ENCODE results near the gene ZNF516. TPM values are rescaled to one million over a fixed set of nuclear protein-coding genes. Genes with fewer than 3 reads are reported as not detected.

The ZNF516 gene
- total RNA-seq, 1 donor from 2014 or later = 192 TPM

DNA sequence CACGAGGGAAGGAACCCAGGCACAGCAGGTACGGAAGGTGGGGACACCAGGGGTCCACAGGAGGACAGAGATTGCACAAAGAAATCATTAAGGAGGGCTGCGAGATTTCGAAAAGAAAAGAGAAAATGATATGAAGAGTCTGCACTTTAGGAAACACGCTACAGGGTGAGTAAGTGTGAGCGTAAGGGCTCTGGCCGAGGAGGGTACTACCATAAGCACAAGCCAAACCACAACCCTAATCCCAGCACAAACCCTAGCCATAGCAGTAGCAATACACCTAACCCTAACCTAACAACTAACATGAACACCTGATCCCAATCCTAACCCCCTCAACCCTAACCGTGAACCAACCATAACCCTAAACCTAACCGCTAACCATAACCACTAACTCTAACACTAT, 104.0 kb downstream of the ZNF516 start:
- H3K36me3 Mint-ChIP-seq (ENCODE audit: unreplicated experiment) = peaks cover 4% of the 10 kb centered on the region
- H3K27me3 Mint-ChIP-seq (ENCODE audit: unreplicated experiment) = peaks cover 22% of the 10 kb centered on the region
- DNase-seq = no peak
- TF ChIP-seq, protein P1, sequence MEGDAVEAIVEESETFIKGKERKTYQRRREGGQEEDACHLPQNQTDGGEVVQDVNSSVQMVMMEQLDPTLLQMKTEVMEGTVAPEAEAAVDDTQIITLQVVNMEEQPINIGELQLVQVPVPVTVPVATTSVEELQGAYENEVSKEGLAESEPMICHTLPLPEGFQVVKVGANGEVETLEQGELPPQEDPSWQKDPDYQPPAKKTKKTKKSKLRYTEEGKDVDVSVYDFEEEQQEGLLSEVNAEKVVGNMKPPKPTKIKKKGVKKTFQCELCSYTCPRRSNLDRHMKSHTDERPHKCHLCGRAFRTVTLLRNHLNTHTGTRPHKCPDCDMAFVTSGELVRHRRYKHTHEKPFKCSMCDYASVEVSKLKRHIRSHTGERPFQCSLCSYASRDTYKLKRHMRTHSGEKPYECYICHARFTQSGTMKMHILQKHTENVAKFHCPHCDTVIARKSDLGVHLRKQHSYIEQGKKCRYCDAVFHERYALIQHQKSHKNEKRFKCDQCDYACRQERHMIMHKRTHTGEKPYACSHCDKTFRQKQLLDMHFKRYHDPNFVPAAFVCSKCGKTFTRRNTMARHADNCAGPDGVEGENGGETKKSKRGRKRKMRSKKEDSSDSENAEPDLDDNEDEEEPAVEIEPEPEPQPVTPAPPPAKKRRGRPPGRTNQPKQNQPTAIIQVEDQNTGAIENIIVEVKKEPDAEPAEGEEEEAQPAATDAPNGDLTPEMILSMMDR (IDR thresholded peaks at IDR 0.05; ENCODE audit: partially characterized antibody, unreplicated experiment) = no peak
- peak overlapping the region; percentile 37 for H3K4me3 Mint-ChIP-seq (ENCODE audit: unreplicated experiment)
- peaks cover 61% of the 10 kb centered on the region for H3K4me1 Mint-ChIP-seq (ENCODE audit: low read depth, unreplicated experiment)
- peak overlapping the region; percentile 69 for H3K27ac Mint-ChIP-seq (ENCODE audit: unreplicated experiment)
- H3K9me3 Mint-ChIP-seq (ENCODE audit: unreplicated experiment) = peaks cover 47% of the 10 kb centered on the region

DNA sequence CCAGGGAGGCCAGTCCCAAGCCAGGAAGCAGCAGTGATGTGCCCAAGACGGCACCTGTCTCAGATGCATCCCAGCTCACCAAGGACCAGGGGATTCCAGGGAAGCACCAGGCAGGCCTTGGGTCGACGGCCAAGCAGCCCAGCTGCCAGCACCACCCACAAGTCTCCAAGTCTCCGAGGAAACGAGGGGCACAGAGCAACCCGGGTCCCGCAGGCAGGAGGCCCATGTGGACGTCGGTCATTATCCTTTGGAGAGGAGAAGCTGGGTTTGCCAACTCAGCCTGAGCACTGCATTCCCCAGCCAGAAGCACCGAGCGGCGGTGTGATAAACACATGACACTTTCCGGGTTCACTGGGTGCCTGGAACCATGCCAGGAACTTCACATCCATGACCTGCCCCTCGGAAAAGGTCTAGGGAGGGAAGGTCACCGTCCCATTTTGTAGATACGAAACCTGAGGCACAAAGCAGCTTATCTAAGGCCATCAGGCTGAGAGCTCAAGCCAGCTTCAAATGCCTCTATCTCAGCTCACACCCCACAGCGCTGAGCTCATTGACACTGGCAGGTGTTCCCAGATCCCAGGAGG, 104.5 kb downstream of the ZNF516 start:
- Mint-ChIP-seq H3K27me3 (ENCODE audit: unreplicated experiment) (peaks cover 24% of the 10 kb centered on the region), H3K4me1 (ENCODE audit: low read depth, unreplicated experiment) (peaks cover 62% of the 10 kb centered on the region), H3K36me3 (ENCODE audit: unreplicated experiment) (peaks cover 4% of the 10 kb centered on the region), H3K27ac (ENCODE audit: unreplicated experiment) (peak overlapping the region; percentile 69), H3K9me3 (ENCODE audit: unreplicated experiment) (peaks cover 48% of the 10 kb centered on the region), H3K4me3 (ENCODE audit: unreplicated experiment) (no peak overlapping the region)
- TF ChIP-seq, protein P1 (IDR thresholded peaks at IDR 0.05; ENCODE audit: partially characterized antibody, unreplicated experiment) = no peak
- no peak for DNase-seq

DNA sequence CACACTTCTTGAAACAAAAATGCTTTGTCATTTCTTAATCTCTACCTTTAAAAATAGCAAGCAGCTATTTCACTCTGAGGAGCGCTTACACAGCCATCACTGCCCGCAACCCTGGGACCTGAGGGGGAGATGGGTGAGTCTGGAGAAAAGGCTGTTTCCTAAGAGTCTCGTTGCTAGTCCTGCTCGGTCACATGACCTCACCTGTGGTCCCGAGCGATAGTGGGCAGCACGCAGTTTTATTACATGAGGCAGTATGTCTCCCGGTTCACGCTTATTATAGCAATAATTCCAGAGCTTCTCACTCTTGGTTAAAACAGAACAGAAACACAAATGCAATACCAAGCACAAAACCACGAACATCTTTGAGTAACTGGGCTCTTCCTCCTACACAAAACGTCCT, 105.3 kb downstream of the ZNF516 start:
- Mint-ChIP-seq H3K36me3 (ENCODE audit: unreplicated experiment) (peaks cover 4% of the 10 kb centered on the region), H3K27me3 (ENCODE audit: unreplicated experiment) (peaks cover 22% of the 10 kb centered on the region), H3K27ac (ENCODE audit: unreplicated experiment) (peak overlapping the region; percentile 57), H3K4me1 (ENCODE audit: low read depth, unreplicated experiment) (peaks cover 55% of the 10 kb centered on the region), H3K9me3 (ENCODE audit: unreplicated experiment) (peaks cover 47% of the 10 kb centered on the region), H3K4me3 (ENCODE audit: unreplicated experiment) (peak overlapping the region; percentile 71)
- TF ChIP-seq, protein P1 (IDR thresholded peaks at IDR 0.05; ENCODE audit: partially characterized antibody, unreplicated experiment) = no peak
- DNase-seq = no peak

DNA sequence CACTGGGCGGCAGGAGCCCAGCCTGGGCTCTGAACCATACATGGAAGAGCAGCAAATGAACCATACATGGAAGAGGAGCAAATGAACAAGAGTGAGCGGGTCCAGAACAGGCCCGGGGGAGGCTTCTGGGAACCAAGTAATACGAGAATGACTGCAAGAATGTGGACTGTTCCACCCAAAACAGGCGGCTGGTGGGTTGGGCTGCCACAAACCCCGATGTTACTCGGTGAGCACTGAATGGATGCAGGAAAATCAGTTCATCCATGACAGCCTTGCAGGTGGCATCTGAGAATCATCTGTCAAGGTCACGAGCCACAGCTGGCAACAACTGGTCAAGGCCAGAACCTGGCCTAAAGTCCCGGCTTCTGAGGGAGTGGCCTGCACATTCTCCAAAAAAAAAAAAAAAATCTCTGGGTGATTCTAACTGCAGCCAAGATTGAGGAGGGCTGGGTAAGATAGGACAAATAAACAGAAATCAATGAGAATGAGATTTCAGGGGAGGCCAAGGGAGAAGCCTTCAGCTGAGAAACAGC, 106.1 kb downstream of the ZNF516 start:
- peaks cover 55% of the 10 kb centered on the region for H3K4me1 Mint-ChIP-seq (ENCODE audit: low read depth, unreplicated experiment)
- DNase-seq = no peak
- TF ChIP-seq, protein P1 (IDR thresholded peaks at IDR 0.05; ENCODE audit: partially characterized antibody, unreplicated experiment) = no peak
- peaks cover 50% of the 10 kb centered on the region for H3K9me3 Mint-ChIP-seq (ENCODE audit: unreplicated experiment)
- H3K4me3 Mint-ChIP-seq (ENCODE audit: unreplicated experiment) = peak overlapping the region; percentile 78
- H3K27me3 Mint-ChIP-seq (ENCODE audit: unreplicated experiment) = peaks cover 21% of the 10 kb centered on the region
- peak overlapping the region; percentile 57 for H3K27ac Mint-ChIP-seq (ENCODE audit: unreplicated experiment)
- H3K36me3 Mint-ChIP-seq (ENCODE audit: unreplicated experiment) = peaks cover 4% of the 10 kb centered on the region

DNA sequence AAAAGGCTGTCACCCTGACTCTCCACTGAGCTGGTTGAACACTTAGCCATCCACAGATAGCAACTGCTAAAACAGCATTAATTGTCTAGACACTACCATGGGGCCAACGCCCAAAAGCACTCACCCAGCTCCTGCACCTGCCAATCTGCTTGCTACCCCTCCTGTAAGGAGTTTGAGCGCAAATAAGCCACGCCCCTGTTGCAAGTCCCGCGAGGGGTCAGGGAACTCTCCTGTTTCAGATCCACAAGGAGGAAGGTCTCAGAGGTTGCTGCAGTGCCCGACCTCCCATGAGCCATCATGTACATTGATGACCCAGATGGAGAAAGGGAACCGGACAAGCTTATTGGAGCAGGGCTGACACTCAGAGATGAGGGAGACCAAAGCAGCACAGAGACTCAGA, 106.8 kb downstream of the ZNF516 start:
- Mint-ChIP-seq H3K27ac (ENCODE audit: unreplicated experiment) (peak overlapping the region; percentile 57), H3K4me1 (ENCODE audit: low read depth, unreplicated experiment) (peaks cover 55% of the 10 kb centered on the region), H3K9me3 (ENCODE audit: unreplicated experiment) (peaks cover 55% of the 10 kb centered on the region), H3K4me3 (ENCODE audit: unreplicated experiment) (peak overlapping the region; percentile 78), H3K27me3 (ENCODE audit: unreplicated experiment) (peaks cover 24% of the 10 kb centered on the region), H3K36me3 (ENCODE audit: unreplicated experiment) (peaks cover 4% of the 10 kb centered on the region)
- TF ChIP-seq, protein P1 (IDR thresholded peaks at IDR 0.05; ENCODE audit: partially characterized antibody, unreplicated experiment) = no peak
- no peak for DNase-seq

Measured in glutamatergic neuron (in vitro differentiated cells).